Erythroblast (primary cell): ENCODE measurements around the gene SOBP.
A peak's percentile ranks its signal among the peaks of the same experiment; 100 is the strongest.

Experiments used
- DNase-seq, 2 experiments: peaks; one replicate each; lab custom pipeline; 2025; lab: John Stamatoyannopoulos, UW
- GATA1 ChIP-seq: IDR thresholded peaks from 2 replicates; pipeline ENCODE4 v1.6.1; 2011; ENCODE audit warnings: low read depth, mild to moderate bottlenecking, control low read depth, low read length, moderate library complexity
- POLR2A ChIP-seq: IDR thresholded peaks from 2 replicates; pipeline ENCODE4 v1.6.1; 2011; ENCODE audit warnings: mild to moderate bottlenecking, low read length

Gene SOBP

DNA sequence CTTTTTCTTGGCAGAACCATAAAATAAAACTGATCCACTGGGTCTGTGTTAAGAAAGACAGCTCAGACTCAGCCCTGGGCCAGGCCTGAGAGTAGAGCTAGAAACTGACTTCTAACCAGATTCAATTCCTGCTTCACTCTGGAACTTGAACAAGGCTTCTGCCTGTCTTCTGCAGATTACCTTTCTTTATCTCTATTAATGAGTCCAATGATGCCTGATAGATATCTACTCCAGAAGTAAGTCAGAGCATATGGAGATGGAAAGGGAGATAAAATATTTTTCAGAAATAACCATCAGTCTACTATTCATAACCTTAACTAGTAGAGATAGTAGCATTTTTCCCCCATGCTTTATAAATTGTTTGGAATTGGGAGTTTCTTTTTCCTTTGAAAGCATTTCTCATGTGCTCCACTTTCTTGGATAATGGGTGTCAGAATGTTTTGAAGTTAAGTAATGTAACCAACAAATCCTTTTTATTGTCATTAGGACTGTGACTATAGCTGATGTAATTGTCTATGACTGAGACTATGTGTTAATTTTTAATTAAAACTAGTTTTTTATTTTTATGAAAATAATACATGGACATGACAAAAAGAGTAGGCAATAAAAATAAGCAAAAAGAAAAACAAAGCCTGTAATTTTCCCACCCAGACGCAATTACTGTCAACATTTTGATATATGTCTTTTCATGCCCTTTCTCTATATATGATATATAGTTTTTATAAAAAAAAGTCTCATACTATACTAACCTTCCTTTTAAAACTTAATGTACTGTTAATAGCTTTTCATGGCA, 7.2 kb downstream of the SOBP start:
- no peak for DNase-seq
- TF ChIP-seq GATA1 (no peak), POLR2A (no peak)

DNA sequence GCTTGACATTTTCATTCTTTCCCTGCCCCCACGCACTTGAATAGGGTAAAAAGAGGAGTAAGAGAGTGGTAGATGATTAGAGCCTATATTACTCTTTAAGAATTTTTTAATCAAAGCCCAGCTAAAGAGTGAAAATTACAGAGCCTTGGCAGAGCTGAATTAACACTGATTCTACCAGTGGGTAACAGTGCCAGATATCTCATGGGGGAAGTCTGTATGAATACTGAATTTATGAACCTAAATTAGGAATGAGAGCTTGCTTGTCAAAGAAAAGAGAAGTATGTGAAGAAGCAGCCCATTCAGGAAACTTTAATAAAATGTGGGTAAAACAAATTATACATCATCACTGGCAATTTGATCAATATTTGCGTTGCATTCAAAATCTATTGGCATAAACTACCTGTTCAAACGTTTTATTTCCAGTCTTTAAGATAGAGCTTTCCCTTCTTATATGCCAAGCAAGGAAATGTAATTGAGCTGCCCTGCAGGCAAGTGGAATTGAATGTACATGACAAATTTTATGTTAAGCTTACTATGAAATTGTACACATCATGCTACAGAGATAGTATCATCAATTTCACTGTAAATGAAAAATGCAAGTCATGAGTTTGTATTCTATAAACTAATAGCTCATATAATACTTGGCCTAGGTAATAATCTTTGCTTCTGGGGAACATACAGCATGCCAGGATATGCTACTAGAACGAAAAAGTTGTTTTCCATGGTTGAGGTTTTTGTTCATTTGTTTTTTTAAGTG, 14.5 kb downstream of the SOBP start:
- TF ChIP-seq POLR2A (no peak), GATA1 (no peak)
- DNase-seq: peak; percentile 12 to 13

DNA sequence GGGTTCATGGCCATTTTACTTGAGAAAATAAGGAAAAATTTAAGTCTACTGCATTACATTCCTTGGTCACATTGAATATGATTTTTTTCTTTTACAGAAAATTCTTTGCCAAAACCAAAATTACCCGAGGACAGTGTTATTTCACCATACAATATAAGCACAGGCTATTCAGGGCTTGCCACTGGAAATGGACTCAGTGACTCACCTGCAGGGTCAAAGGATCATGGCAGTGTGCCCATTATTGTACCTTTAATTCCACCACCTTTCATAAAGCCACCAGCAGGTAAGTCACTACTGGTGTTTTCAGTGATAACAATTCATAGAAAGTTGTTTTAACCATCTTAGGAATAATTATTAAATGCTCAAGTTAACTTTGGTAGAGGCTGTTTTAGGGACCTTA, 16.2 kb downstream of the SOBP start:
- no peak for DNase-seq

DNA sequence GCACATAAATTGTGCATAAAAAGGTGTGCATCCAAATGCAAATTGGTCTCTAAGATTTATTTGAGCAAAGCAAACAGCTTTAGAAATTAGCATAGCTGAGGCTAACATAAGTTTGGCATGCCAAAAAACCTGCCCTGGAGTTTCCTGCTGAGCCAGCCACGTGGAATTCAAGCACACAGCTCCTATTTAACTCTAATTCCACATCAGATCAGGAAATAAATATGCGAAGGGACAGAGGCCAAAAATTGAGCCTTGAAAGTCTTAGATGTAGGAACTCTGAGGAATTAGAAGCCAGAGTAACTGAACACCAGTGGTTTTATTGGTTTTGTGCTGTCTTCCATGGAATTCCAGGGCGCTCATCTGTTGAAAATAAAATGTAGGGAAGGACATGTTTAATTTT, 19.6 kb downstream of the SOBP start:
- TF ChIP-seq GATA1 (no peak), POLR2A (no peak)
- no peak for DNase-seq

More for the DNA sequence above, 16.2 kb downstream of the SOBP start:
- TF ChIP-seq GATA1 (no peak), POLR2A (no peak)

DNA sequence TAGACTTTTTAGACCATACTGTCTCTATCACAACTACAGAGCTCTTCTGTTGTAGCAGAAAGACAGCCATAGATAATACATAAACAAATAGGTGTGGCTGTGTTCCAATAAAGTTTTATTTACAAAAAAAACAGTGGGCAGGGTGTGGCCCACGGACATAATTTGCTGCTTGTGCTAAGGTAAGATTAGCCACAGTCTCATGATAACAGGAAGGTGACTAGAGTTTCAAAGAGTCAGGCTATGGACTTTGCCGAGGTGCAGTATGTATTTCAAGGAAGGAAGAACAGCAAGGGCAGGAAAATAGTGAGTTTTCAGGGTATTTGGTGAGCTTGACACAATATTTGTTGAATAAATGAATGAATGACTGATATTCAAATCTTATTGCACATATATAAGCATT, 20.2 kb downstream of the SOBP start:
- DNase-seq: peak in 1 of 2 experiments; percentile 30
- TF ChIP-seq POLR2A (no peak), GATA1 (no peak)

DNA sequence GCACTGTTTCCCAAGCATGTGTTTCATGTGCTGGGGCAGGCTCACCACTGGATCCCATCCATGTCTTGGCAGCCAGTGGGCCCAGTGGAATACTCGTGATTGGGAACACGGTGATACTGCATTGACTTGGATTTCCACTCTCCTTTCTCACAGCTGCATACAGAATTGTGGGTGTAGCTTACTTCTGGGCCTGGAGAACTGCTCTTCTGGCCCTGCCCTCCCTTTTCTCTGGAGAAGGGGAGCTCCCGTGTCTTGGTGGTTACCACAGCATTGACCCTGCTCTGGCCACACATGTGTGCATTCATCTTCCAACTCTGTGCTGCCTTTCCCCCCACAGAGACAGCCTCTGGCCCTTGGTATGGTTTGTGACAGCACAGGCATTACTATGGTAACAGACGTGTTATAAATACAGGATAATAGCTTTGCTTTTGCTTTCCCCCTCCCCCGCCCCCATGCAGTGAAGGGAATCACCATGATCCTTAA, 21.6 kb downstream of the SOBP start:
- no peak for DNase-seq
- no peak for TF ChIP-seq GATA1
- TF ChIP-seq POLR2A: no peak

- DNase-seq: no peak
- TF ChIP-seq GATA1 (no peak), POLR2A (no peak)
Measured at GRCh38 chr6:107513214-107513613, 23.3 kb downstream of the SOBP start.

DNA sequence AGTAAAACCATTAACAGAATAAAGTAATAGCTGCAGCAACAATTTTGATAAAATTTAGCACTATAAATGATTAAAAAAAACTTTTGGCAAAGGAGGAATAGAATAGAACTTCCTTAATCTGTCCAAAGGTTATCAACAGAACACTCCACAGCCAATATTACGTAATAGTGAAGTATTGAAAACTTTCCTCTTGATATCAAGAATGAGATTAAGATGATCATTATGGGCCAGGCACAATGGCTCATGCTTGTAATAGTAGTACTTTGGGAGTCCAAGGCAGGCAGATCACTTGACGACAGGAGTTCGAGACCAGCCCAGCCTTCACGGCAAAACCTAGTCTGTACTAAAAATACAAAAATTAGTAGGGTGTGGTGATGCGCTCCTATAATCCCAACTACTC, 26.0 kb downstream of the SOBP start:
- TF ChIP-seq POLR2A (no peak), GATA1 (no peak)
- no peak for DNase-seq

- TF ChIP-seq POLR2A: no peak
- TF ChIP-seq GATA1: no peak
- no peak for DNase-seq
Measured at GRCh38 chr6:107517274-107517673, 27.4 kb downstream of the SOBP start.

DNA sequence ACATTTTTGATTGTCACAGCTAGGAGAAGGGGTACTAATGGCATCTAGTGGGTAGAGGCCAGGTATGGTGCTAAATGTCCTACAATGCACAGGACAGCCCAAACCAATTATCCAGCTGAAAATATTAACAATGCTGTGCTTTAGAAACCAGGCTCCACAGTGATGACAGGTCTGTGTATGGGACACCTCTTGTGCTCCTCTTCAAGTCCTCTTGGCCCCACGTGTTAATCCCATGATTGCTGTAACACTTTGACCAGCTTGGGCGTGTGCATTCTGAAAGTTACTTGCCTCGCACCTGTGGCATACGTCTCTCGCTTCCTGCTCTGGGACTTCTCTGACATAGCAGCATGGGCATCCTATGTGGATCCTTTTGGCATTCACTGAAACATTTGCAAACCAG, 29.3 kb downstream of the SOBP start:
- peak in 1 of 2 experiments; percentile 8 for DNase-seq

GRCh38 chr6:107520706-107521105, 30.8 kb downstream of the SOBP start:
- DNase-seq: peak in 1 of 2 experiments; percentile 2

- TF ChIP-seq GATA1: no peak
- TF ChIP-seq POLR2A: no peak
- DNase-seq: no peak
Measured at GRCh38 chr6:107523054-107523791, 33.3 kb downstream of the SOBP start.

DNA sequence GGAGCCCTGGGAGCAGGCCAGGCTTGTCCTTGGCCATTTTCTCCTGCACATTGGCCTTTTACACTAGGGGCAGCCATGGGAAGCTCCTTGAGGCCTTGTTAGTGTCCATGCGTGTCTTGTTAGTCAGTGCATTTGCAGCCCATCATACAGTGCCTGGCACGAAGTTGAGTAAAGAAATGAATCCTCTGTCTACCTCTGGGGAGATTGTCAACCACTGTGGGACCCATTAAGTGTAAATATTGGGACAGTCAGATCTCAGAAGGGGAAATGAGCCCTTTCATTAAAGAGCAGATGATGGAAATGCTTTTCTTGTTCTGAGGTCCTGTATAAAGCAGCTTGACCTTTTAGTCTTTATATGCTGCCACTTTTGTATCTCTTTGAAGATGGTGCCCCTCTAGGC, 33.9 kb downstream of the SOBP start:
- DNase-seq: no peak
- TF ChIP-seq GATA1 (no peak), POLR2A (no peak)

- no peak for DNase-seq
- no peak for TF ChIP-seq POLR2A
Measured at GRCh38 chr6:107524626-107525025, 34.7 kb downstream of the SOBP start.
